Measurements from ENCODE around the gene CHD6.

CHD6 gene

DNA sequence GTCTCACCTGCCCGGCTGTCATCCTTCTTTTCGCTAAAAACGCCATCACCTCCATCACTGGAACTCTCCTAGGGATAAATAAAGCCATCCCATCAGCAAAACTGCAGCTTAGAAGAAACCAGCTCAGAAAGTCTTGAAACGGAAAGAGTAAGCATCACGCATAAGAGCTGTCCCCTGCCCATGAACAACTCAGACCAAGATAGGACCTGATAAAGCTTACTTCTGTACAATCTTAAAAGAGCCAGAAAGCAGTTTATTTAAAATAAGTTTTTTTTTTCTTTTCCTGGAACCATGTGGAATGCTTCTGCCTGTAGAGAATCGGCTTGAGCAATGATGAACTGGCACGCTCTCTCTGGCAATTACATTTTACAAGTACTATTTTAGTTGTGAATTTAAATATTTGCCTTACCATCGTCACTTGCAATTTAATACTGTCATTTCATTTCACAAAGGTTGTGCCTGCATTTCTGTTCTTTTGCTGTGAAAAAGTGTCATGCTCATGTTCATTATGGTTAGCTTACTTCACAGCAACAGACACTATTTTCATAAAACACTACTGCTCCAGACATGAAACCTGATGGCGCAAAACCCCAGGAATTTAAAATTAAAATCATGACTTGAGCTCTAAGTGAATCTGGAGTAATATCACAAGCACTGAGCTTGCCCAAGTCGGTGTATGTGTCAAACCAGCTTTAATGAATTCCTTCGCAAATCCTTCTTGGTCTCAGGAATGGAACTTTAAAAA is 191.9 kb downstream of the CHD6 start:
- Histone ChIP-seq H3K9ac (ENCODE audit: low read depth, low read length) (no peak overlapping the region), H3K4me3 (ENCODE audit: low read depth, low read length) (no peak overlapping the region), H3K27me3 (ENCODE audit: control insufficient read depth, insufficient read depth, low read length) (no peaks in the 10 kb centered on the region), H3K36me3 (ENCODE audit: control insufficient read depth, insufficient read depth, low read length) (peaks cover 23% of the 10 kb centered on the region), H3K4me1 (ENCODE audit: control insufficient read depth, insufficient read depth, low read length) (no peaks in the 10 kb centered on the region), H3K9me3 (ENCODE audit: control insufficient read depth, insufficient read depth, low read length) (no peaks in the 10 kb centered on the region)

GRCh38 chr20:41425180-41425884 is 192.8 kb downstream of the CHD6 start:
- H3K9me3 ChIP-seq (ENCODE audit: control insufficient read depth, insufficient read depth, low read length): no peaks in the 10 kb centered on the region
- no peaks in the 10 kb centered on the region for H3K27me3 ChIP-seq (ENCODE audit: control insufficient read depth, insufficient read depth, low read length)
- no peaks in the 10 kb centered on the region for H3K4me1 ChIP-seq (ENCODE audit: control insufficient read depth, insufficient read depth, low read length)
- peaks cover 31% of the 10 kb centered on the region for H3K36me3 ChIP-seq (ENCODE audit: control insufficient read depth, insufficient read depth, low read length)
- H3K4me3 ChIP-seq (ENCODE audit: low read depth, low read length): no peak overlapping the region
- H3K9ac ChIP-seq (ENCODE audit: low read depth, low read length): no peak overlapping the region

DNA sequence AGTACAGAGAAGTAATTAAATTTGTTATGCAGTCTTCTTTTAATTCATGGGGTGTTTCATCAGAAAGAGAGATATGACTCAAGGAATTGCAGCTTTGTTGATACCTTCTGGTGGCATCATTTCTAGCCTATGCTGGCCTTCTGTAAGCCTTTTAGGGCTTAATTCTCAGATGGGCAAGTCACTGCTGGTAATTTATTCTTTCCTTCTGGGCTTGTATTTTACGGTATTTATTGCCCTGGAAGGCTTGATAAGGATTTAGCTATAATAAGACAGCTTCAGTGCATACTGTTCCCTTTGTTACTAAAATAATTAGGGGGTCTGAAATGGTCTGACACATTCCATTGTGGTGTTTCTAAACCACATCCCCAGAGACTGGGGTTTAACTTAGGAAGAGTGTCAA is 193.6 kb downstream of the CHD6 start:
- Histone ChIP-seq H3K9ac (ENCODE audit: low read depth, low read length) (no peak overlapping the region), H3K4me3 (ENCODE audit: low read depth, low read length) (no peak overlapping the region), H3K4me1 (ENCODE audit: control insufficient read depth, insufficient read depth, low read length) (no peaks in the 10 kb centered on the region), H3K9me3 (ENCODE audit: control insufficient read depth, insufficient read depth, low read length) (no peaks in the 10 kb centered on the region), H3K27me3 (ENCODE audit: control insufficient read depth, insufficient read depth, low read length) (no peaks in the 10 kb centered on the region), H3K36me3 (ENCODE audit: control insufficient read depth, insufficient read depth, low read length) (peaks cover 31% of the 10 kb centered on the region)

DNA sequence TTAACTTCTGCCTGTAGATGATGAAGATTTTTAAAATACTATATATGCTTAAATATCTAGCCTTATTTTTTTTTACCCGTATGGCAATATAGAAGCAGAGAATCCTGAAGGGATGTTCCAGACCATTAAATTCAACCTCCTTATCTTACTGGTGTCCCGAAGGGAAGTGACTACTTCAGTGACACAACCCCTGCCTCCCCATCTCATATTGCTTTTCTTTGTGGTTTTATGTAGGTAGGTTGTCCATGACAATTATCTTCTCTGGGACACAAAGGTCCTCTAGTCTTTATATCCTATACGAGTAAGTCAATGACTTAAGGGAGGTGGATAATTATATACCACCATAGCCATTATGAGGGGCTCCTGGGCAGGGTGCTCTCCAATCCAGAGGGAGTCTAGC is 194.2 kb downstream of the CHD6 start:
- Histone ChIP-seq H3K9ac (ENCODE audit: low read depth, low read length) (no peak overlapping the region), H3K36me3 (ENCODE audit: control insufficient read depth, insufficient read depth, low read length) (peaks cover 29% of the 10 kb centered on the region), H3K4me3 (ENCODE audit: low read depth, low read length) (no peak overlapping the region), H3K4me1 (ENCODE audit: control insufficient read depth, insufficient read depth, low read length) (no peaks in the 10 kb centered on the region), H3K27me3 (ENCODE audit: control insufficient read depth, insufficient read depth, low read length) (no peaks in the 10 kb centered on the region), H3K9me3 (ENCODE audit: control insufficient read depth, insufficient read depth, low read length) (no peaks in the 10 kb centered on the region)

DNA sequence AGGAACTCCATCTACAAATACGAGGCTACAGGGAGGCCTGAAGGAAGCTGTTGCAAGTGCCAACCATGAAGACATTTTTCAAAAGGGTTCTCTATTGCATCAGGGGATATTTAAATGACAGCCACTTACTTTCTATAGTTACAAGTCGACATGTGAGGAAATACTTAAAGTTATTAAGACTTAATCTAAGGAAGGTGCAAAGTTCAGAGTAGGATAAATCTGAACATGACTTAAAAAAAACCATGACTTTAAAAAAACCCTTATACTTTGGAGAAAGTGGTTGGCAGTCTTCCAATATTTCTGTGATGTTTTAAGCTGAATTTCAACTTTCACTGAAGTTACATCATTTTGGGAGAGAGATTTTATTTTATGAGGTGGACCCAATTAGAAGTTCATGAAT is 195.2 kb downstream of the CHD6 start:
- Histone ChIP-seq H3K27me3 (ENCODE audit: control insufficient read depth, insufficient read depth, low read length) (no peaks in the 10 kb centered on the region), H3K9ac (ENCODE audit: low read depth, low read length) (no peak overlapping the region), H3K9me3 (ENCODE audit: control insufficient read depth, insufficient read depth, low read length) (no peaks in the 10 kb centered on the region), H3K4me3 (ENCODE audit: low read depth, low read length) (no peak overlapping the region), H3K36me3 (ENCODE audit: control insufficient read depth, insufficient read depth, low read length) (peaks cover 28% of the 10 kb centered on the region), H3K4me1 (ENCODE audit: control insufficient read depth, insufficient read depth, low read length) (no peaks in the 10 kb centered on the region)

DNA sequence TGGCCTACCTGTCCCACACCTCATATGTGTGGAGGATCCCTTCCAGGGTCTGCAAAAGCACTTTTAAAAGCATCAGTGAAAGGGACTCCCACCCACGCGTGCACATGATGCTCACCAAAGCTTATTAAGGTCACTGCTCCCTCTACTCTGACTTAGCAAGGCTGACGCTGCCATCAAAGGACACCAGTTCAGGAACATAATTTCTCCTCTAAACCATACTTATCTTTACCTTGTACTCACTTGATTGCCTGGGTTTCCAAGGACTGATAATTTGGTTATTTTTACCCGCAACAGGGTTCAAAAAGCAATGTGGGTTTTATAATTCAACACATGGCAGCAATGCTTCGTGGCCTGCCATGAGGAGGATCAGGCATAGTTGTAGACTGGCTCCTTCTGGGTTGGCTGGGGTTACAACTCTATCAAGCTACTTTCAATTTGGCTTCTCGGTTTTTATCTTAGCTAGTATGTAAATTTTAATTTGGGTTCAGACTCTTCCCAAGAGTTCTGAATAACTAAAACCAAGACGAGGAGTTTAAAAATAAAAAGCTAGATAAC is 199.4 kb downstream of the CHD6 start:
- no peak overlapping the region for H3K9ac ChIP-seq (ENCODE audit: low read depth, low read length)
- H3K9me3 ChIP-seq (ENCODE audit: control insufficient read depth, insufficient read depth, low read length): no peaks in the 10 kb centered on the region
- no peaks in the 10 kb centered on the region for H3K27me3 ChIP-seq (ENCODE audit: control insufficient read depth, insufficient read depth, low read length)
- H3K4me3 ChIP-seq (ENCODE audit: low read depth, low read length): no peak overlapping the region
- H3K4me1 ChIP-seq (ENCODE audit: control insufficient read depth, insufficient read depth, low read length): no peaks in the 10 kb centered on the region
- peaks cover 46% of the 10 kb centered on the region for H3K36me3 ChIP-seq (ENCODE audit: control insufficient read depth, insufficient read depth, low read length)

DNA sequence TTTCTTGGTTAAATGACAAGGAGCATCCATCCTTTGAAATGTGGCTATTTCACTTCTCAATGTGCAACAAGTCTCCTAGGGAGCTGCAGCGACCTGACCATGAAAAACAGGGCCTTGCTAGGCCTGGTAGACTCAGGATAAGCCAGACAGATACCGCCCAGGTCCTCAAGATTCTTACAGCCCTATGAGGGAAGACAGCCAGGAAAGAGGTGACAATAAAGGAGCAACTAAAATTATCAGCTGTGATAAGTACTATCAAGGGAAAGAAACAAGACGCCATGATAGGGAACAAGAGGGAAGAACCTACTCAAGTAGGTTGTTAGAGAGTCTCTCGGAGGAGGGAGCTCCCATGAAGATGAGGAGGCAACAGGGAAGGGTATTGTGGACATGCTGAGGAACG is 200.1 kb downstream of the CHD6 start:
- Histone ChIP-seq H3K36me3 (ENCODE audit: control insufficient read depth, insufficient read depth, low read length) (peaks cover 53% of the 10 kb centered on the region), H3K9ac (ENCODE audit: low read depth, low read length) (no peak overlapping the region), H3K4me1 (ENCODE audit: control insufficient read depth, insufficient read depth, low read length) (no peaks in the 10 kb centered on the region), H3K27me3 (ENCODE audit: control insufficient read depth, insufficient read depth, low read length) (no peaks in the 10 kb centered on the region), H3K9me3 (ENCODE audit: control insufficient read depth, insufficient read depth, low read length) (no peaks in the 10 kb centered on the region), H3K4me3 (ENCODE audit: low read depth, low read length) (no peak overlapping the region)

DNA sequence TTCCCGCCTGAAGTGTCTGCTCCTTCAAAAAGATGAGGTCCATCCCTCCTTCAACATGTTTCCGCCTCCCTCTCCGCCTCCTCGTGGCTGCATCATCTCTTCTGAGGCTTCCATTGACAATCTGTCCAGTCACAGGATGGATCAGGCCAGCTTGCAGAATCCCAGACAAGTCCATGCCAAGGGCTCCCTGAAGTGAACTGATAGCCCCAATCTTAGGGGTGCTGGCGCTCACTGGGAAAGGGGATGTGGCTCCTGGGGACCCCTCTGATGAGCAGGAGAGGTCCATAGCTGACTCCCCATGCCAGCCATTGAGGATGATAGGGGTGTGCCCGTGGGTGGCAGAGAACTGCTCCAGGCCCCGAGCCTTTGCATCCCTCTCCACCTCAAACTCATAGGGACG is 203.0 kb downstream of the CHD6 start:
- H3K4me1 ChIP-seq (ENCODE audit: control insufficient read depth, insufficient read depth, low read length): no peaks in the 10 kb centered on the region
- H3K36me3 ChIP-seq (ENCODE audit: control insufficient read depth, insufficient read depth, low read length): peaks cover 47% of the 10 kb centered on the region
- no peak overlapping the region for H3K9ac ChIP-seq (ENCODE audit: low read depth, low read length)

DNA sequence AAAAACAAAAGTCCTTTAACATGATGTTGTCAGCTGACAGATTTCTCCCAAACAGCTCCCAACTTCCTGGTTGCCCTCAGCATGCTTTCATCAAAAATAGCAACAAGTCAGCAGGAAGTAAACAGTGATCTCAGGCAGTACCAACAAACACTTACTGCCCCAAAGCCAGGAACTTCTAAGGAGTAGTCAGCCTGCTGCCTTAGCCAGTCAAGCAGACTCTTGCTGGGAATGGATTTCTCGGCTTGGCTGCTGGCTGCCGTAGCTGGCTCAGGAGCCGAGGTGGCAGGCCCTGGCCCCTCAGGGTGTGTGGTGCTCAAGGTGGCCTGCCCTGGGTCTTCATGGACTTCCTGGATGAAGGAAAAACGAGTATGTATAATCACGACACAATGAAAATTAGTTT is 205.0 kb downstream of the CHD6 start:
- Histone ChIP-seq H3K9me3 (ENCODE audit: control insufficient read depth, insufficient read depth, low read length) (no peaks in the 10 kb centered on the region), H3K4me1 (ENCODE audit: control insufficient read depth, insufficient read depth, low read length) (no peaks in the 10 kb centered on the region), H3K27me3 (ENCODE audit: control insufficient read depth, insufficient read depth, low read length) (no peaks in the 10 kb centered on the region), H3K36me3 (ENCODE audit: control insufficient read depth, insufficient read depth, low read length) (peaks cover 63% of the 10 kb centered on the region), H3K4me3 (ENCODE audit: low read depth, low read length) (no peak overlapping the region), H3K9ac (ENCODE audit: low read depth, low read length) (no peak overlapping the region)

More for the DNA sequence above, 203.0 kb downstream of the CHD6 start:
- no peaks in the 10 kb centered on the region for H3K9me3 ChIP-seq (ENCODE audit: control insufficient read depth, insufficient read depth, low read length)
- H3K27me3 ChIP-seq (ENCODE audit: control insufficient read depth, insufficient read depth, low read length): no peaks in the 10 kb centered on the region
- no peak overlapping the region for H3K4me3 ChIP-seq (ENCODE audit: low read depth, low read length)

- Histone ChIP-seq H3K36me3 (ENCODE audit: control insufficient read depth, insufficient read depth, low read length) (peaks cover 65% of the 10 kb centered on the region), H3K4me1 (ENCODE audit: control insufficient read depth, insufficient read depth, low read length) (no peaks in the 10 kb centered on the region), H3K9me3 (ENCODE audit: control insufficient read depth, insufficient read depth, low read length) (no peaks in the 10 kb centered on the region), H3K27me3 (ENCODE audit: control insufficient read depth, insufficient read depth, low read length) (no peaks in the 10 kb centered on the region), H3K9ac (ENCODE audit: low read depth, low read length) (no peak overlapping the region), H3K4me3 (ENCODE audit: low read depth, low read length) (no peak overlapping the region)
These were observed 205.7 kb downstream of the CHD6 start for GRCh38 chr20:41412324-41413120.

GRCh38 chr20:41411391-41411847 is 206.8 kb downstream of the CHD6 start:
- Histone ChIP-seq H3K4me3 (ENCODE audit: low read depth, low read length) (no peak overlapping the region), H3K9me3 (ENCODE audit: control insufficient read depth, insufficient read depth, low read length) (no peaks in the 10 kb centered on the region), H3K36me3 (ENCODE audit: control insufficient read depth, insufficient read depth, low read length) (peaks cover 67% of the 10 kb centered on the region), H3K27me3 (ENCODE audit: control insufficient read depth, insufficient read depth, low read length) (no peaks in the 10 kb centered on the region), H3K4me1 (ENCODE audit: control insufficient read depth, insufficient read depth, low read length) (no peaks in the 10 kb centered on the region), H3K9ac (ENCODE audit: low read depth, low read length) (no peak overlapping the region)

Measured in iPS-15b (cell line).